Hematopoietic multipotent progenitor cell treated with erythropoietin and hydrocortisone succinate and interleukin-3 and kit ligand, for 15 days (in vitro differentiated cells): ENCODE data around the gene CDC42SE2.
"Not testable (repeated sequence)": the region's sequence is repeated elsewhere in the genome, so short reads cannot be mapped to it uniquely, and the experiment has no call there.

Source experiments
- DNase-seq: peaks from one replicate; pipeline ENCODE4 v3.0.0-alpha.2; 2015; ENCODE audit warnings: low spot score

Gene CDC42SE2

GRCh38 chr5:131277875-131278740, 14.3 kb downstream of the CDC42SE2 start:
- no peak for DNase-seq

GRCh38 chr5:131278741-131279124, 14.9 kb downstream of the CDC42SE2 start:
- not testable (repeated sequence) for DNase-seq

- DNase-seq = no peak
Measured at GRCh38 chr5:131279204-131279603, 15.4 kb downstream of the CDC42SE2 start.

- DNase-seq = no peak
Measured at GRCh38 chr5:131280417-131280816, 16.6 kb downstream of the CDC42SE2 start.

GRCh38 chr5:131281133-131281867, 17.4 kb downstream of the CDC42SE2 start:
- DNase-seq = no peak

- DNase-seq = no peak
Measured at GRCh38 chr5:131281868-131282234, 18.0 kb downstream of the CDC42SE2 start.

- no peak for DNase-seq
Measured at GRCh38 chr5:131282235-131282634, 18.4 kb downstream of the CDC42SE2 start.

- no peak for DNase-seq
Measured at GRCh38 chr5:131285703-131286399, 22.0 kb downstream of the CDC42SE2 start.

GRCh38 chr5:131286400-131286715, 22.5 kb downstream of the CDC42SE2 start:
- no peak for DNase-seq

- DNase-seq = no peak
Measured at GRCh38 chr5:131288328-131288727, 24.5 kb downstream of the CDC42SE2 start.

- DNase-seq = no peak
Measured at GRCh38 chr5:131289738-131290137, 25.9 kb downstream of the CDC42SE2 start.

GRCh38 chr5:131296213-131296672, 32.4 kb downstream of the CDC42SE2 start:
- DNase-seq = no peak

- no peak for DNase-seq
Measured at GRCh38 chr5:131297886-131298285, 34.0 kb downstream of the CDC42SE2 start.

- DNase-seq = no peak
Measured at GRCh38 chr5:131299465-131299864, 35.6 kb downstream of the CDC42SE2 start.

GRCh38 chr5:131302506-131302905, 38.7 kb downstream of the CDC42SE2 start:
- DNase-seq = no peak

- no peak for DNase-seq
Measured at GRCh38 chr5:131303537-131303936, 39.7 kb downstream of the CDC42SE2 start.

- DNase-seq = no peak
Measured at GRCh38 chr5:131304414-131304813, 40.6 kb downstream of the CDC42SE2 start.

GRCh38 chr5:131305138-131305689, 41.4 kb downstream of the CDC42SE2 start:
- DNase-seq = no peak

- no peak for DNase-seq
Measured at GRCh38 chr5:131305906-131306305, 42.1 kb downstream of the CDC42SE2 start.

GRCh38 chr5:131312235-131312772, 48.5 kb downstream of the CDC42SE2 start:
- not testable (repeated sequence) for DNase-seq

- DNase-seq = no peak
Measured at GRCh38 chr5:131316026-131316425, 52.2 kb downstream of the CDC42SE2 start.

- no peak for DNase-seq
Measured at GRCh38 chr5:131316822-131317221, 53.0 kb downstream of the CDC42SE2 start.
